SJCRH30 (cell line): ENCODE measurements around the gene GUCY1A2. TPM values are rescaled to one million over a fixed set of nuclear protein-coding genes. Genes with fewer than 3 reads are reported as not detected.
"Not testable (repeated sequence)": the region's sequence is repeated elsewhere in the genome, so short reads cannot be mapped to it uniquely, and the experiment has no call there.

ENCODE experiments used
- DNase-seq, 2 experiments: peaks; one replicate each; pipeline ENCODE4 v3.0.0-alpha.2; 2015 to 2020
- H3K27ac ChIP-seq: fragments of 250-450 bp; sonication (Bioruptor Pico); 2 replicates; pipeline ENCODE4 v1.5.1; 2020; ENCODE audit warnings: mild to moderate bottlenecking, moderate library complexity
- H3K27me3 ChIP-seq: fragments of 250-450 bp; sonication (Bioruptor Pico); 2 replicates; pipeline ENCODE4 v1.5.1; 2020; ENCODE audit warnings: mild to moderate bottlenecking, moderate library complexity
- H3K36me3 ChIP-seq: fragments of 250-450 bp; sonication (Bioruptor Pico); 2 replicates; pipeline ENCODE4 v1.5.1; 2020; ENCODE audit warnings: mild to moderate bottlenecking, moderate library complexity
- H3K4me1 ChIP-seq: fragments of 250-450 bp; sonication (Bioruptor Pico); 2 replicates; pipeline ENCODE4 v1.5.1; 2020; ENCODE audit warnings: mild to moderate bottlenecking, moderate library complexity
- H3K4me3 ChIP-seq: fragments of 250-450 bp; sonication (Bioruptor Pico); 2 replicates; pipeline ENCODE4 v1.5.1; 2020; ENCODE audit warnings: mild to moderate bottlenecking, moderate library complexity
- H3K9me3 ChIP-seq: fragments of 250-450 bp; sonication (Bioruptor Pico); replicated peaks from 2 replicates; pipeline ENCODE4 v1.5.1; 2020; ENCODE audit warnings: mild to moderate bottlenecking, moderate library complexity
- total RNA-seq: library from RNA; depleted of rRNA; stranded (reverse); fragments of >200 nt; shearing (Covaris generic); gene quantifications from 2 replicates; pipeline ENCODE4 v1.2.3, GENCODE V29; 2014

Gene GUCY1A2
- total RNA-seq, 1 experiment from 2014 or later = 0.57 TPM

DNA sequence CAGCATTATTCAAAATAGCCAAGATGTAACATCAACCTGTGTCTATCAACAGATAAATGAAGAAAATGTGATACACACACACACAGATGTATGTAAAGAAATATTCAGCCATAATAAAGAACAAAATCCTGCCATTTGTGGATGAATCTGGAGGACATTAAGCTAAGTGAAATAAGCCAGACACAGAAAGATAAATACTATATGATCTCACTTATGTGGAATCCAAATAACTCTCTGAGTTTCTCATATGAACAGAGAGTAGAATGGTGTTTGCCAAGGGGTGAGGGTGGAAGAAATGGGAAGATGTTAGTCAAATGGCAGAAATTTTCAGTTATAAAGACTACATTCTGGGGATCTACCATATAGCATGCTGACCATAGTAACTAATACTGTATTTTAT, 224.2 kb downstream of the GUCY1A2 start:
- no peak for DNase-seq
- Histone ChIP-seq H3K36me3 (no peaks in the 10 kb centered on the region), H3K27ac (no peak overlapping the region), H3K9me3 (no peaks in the 10 kb centered on the region), H3K4me3 (no peak overlapping the region), H3K27me3 (no peaks in the 10 kb centered on the region), H3K4me1 (no peaks in the 10 kb centered on the region)

- Histone ChIP-seq H3K27ac (no peak overlapping the region), H3K27me3 (no peaks in the 10 kb centered on the region), H3K4me1 (no peaks in the 10 kb centered on the region), H3K36me3 (no peaks in the 10 kb centered on the region), H3K4me3 (no peak overlapping the region), H3K9me3 (no peaks in the 10 kb centered on the region)
- DNase-seq = no peak
Observed at GRCh38 chr11:106789406-106789805, 228.9 kb downstream of the GUCY1A2 start.

DNA sequence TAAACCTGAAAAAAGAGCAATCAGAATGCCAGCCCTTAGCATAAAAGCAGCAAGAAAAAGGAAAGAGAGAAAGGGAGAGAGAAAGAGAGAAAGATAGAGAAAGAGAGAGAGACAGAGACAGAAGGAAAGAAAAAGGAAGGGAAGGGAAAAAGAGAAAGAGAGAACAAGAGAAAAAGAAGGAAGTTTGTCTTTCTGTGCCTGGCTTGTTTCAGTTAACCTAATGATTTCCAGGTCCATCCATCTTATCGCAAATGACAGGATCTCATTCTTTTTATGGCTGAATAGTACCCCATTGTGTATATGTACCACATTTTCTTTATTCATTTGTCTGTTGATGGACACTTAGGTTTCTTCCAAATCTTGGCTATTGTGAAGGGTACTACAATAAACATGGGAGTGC, 230.8 kb downstream of the GUCY1A2 start:
- no peaks in the 10 kb centered on the region for H3K27me3 ChIP-seq
- no peaks in the 10 kb centered on the region for H3K36me3 ChIP-seq
- H3K4me1 ChIP-seq = no peaks in the 10 kb centered on the region
- no peak overlapping the region for H3K4me3 ChIP-seq
- no peak overlapping the region for H3K27ac ChIP-seq
- H3K9me3 ChIP-seq = no peaks in the 10 kb centered on the region
- no peak for DNase-seq

- Histone ChIP-seq H3K27me3 (no peaks in the 10 kb centered on the region), H3K4me3 (no peak overlapping the region), H3K27ac (no peak overlapping the region), H3K9me3 (no peaks in the 10 kb centered on the region), H3K36me3 (no peaks in the 10 kb centered on the region), H3K4me1 (no peaks in the 10 kb centered on the region)
- no peak for DNase-seq
Observed at GRCh38 chr11:106785913-106786650, 232.2 kb downstream of the GUCY1A2 start.

DNA sequence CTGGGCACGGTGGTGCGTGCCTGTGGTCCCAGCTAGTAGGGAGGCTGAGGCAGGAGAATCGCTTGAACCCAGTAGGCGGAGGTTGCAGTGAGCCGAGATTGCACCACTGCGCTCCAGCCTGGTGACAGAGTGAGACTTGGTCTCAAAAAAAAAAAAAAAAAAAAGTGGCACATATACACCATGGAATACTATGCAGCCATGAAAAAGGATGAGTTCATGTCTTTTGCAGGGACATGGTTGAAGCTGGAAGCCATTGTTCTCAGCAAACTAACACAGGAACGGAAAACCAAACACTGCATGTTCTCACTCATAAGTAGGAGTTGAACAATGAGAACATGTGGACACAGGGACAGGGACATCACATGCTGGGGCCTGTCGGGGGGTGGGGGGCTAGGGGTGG, 241.0 kb downstream of the GUCY1A2 start:
- DNase-seq, H3K4me1 ChIP-seq, H3K27me3 ChIP-seq, H3K27ac ChIP-seq, H3K4me3 ChIP-seq, H3K36me3 ChIP-seq, H3K9me3 ChIP-seq: not testable (repeated sequence)

DNA sequence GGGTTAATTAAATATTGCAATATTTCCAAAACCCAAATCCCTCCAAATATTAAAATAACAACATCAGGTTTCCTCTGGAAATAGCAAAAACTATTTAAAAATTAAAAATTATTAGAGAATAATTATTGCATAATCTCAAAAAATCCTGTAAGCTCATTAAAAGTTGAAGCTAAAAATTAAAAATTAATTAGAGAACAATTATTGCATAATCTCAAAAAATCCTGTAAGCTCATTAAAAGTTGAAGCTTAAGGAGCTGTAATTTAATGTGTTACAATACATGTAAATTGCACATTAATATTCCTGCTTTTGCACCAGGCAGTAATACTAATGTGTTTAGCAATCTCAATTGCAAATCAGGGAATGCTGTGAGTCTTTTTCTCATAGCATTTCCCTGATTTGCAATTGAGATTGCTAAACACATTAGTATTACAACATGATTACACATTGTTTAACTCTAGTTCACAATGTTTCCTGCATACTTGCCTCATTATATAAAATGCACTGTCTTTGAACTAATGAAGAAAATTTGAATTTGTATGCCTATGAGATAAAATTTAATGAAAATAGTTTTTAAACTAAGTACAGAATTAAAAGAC, 247.7 kb downstream of the GUCY1A2 start:
- Histone ChIP-seq H3K27me3 (no peaks in the 10 kb centered on the region), H3K27ac (no peak overlapping the region), H3K4me3 (no peak overlapping the region), H3K9me3 (no peaks in the 10 kb centered on the region), H3K4me1 (no peaks in the 10 kb centered on the region), H3K36me3 (no peaks in the 10 kb centered on the region)
- no peak for DNase-seq

DNA sequence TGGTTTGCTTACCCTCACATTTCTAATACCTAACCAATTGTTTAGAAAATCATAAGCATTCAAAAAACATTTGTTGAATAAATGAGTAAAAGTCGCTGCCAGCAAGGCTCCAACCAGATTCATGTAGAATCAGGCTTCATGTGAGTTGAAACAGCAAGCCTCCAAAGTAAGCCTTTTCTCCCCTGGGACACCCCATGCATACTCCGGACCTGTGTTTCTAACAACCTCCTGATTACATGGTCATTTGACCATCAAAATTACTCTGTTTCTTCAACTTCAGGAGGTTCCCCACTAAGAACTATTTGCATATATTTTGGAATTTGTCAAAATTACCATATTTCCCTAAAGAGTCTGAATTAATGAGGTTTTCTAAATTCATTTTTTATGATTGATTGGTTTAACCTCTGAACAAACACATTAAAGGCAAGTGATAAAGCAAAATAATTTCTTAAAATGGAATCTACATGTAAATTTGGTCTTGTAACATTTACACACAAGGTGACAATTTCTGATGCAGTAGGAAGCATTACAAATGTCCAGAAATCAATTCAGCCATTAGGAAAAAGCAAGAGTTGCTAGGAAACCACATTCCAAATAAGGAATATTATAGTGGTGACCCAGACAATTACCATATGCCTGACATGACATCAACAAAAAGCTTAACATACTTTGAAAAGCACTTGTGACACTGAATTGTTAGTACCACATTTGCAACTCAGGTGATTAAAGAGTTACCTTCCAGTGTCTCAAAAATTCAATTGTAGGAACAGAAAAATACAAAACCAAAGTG, 252.6 kb downstream of the GUCY1A2 start:
- Histone ChIP-seq H3K27ac (no peak overlapping the region), H3K4me1 (no peaks in the 10 kb centered on the region), H3K4me3 (no peak overlapping the region), H3K36me3 (no peaks in the 10 kb centered on the region), H3K9me3 (no peaks in the 10 kb centered on the region), H3K27me3 (no peaks in the 10 kb centered on the region)
- peak in 1 of 2 experiments; percentile 1 for DNase-seq

- no peak overlapping the region for H3K27ac ChIP-seq
- H3K27me3 ChIP-seq = no peaks in the 10 kb centered on the region
- H3K4me1 ChIP-seq = no peaks in the 10 kb centered on the region
- no peaks in the 10 kb centered on the region for H3K36me3 ChIP-seq
- no peaks in the 10 kb centered on the region for H3K9me3 ChIP-seq
- DNase-seq = no peak
- H3K4me3 ChIP-seq = no peak overlapping the region
Observed at GRCh38 chr11:106763501-106763900, 254.8 kb downstream of the GUCY1A2 start.

DNA sequence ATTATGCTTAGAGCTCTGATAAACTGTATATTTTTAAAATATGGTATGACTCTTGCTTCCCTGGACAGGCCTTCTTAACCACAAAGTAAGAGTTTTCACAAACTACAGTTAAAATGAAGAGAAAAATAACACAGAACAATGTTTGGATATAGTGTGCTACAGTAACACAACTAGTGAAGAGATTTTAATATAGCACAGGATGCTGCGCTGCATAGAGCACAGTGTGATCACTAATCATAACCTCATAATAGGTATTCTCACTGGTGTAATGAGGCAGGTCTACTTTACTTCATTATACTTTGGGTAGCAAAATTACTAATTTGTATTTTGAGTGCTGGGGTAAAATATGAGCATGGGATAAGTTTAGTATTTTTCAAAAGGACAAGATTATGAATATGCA, 256.5 kb downstream of the GUCY1A2 start:
- H3K4me3 ChIP-seq = no peak overlapping the region
- H3K9me3 ChIP-seq = no peaks in the 10 kb centered on the region
- no peaks in the 10 kb centered on the region for H3K36me3 ChIP-seq
- H3K27me3 ChIP-seq = no peaks in the 10 kb centered on the region
- no peak overlapping the region for H3K27ac ChIP-seq
- DNase-seq = no peak
- no peaks in the 10 kb centered on the region for H3K4me1 ChIP-seq

GRCh38 chr11:106761240-106761639, 257.0 kb downstream of the GUCY1A2 start:
- Histone ChIP-seq H3K9me3 (no peaks in the 10 kb centered on the region), H3K4me1 (no peaks in the 10 kb centered on the region), H3K36me3 (no peaks in the 10 kb centered on the region), H3K4me3 (no peak overlapping the region), H3K27me3 (no peaks in the 10 kb centered on the region), H3K27ac (no peak overlapping the region)
- DNase-seq = no peak

- Histone ChIP-seq H3K36me3 (no peaks in the 10 kb centered on the region), H3K27me3 (no peaks in the 10 kb centered on the region), H3K27ac (no peak overlapping the region), H3K4me3 (no peak overlapping the region), H3K4me1 (no peaks in the 10 kb centered on the region), H3K9me3 (no peaks in the 10 kb centered on the region)
- no peak for DNase-seq
Observed at GRCh38 chr11:106748059-106748458, 270.2 kb downstream of the GUCY1A2 start.

GRCh38 chr11:106745941-106746340, 272.3 kb downstream of the GUCY1A2 start:
- Histone ChIP-seq H3K4me1 (no peaks in the 10 kb centered on the region), H3K27ac (no peak overlapping the region), H3K27me3 (no peaks in the 10 kb centered on the region), H3K4me3 (no peak overlapping the region), H3K9me3 (no peaks in the 10 kb centered on the region), H3K36me3 (no peaks in the 10 kb centered on the region)
- no peak for DNase-seq

- DNase-seq = no peak
- Histone ChIP-seq H3K4me3 (no peak overlapping the region), H3K4me1 (no peaks in the 10 kb centered on the region), H3K9me3 (no peaks in the 10 kb centered on the region), H3K27me3 (no peaks in the 10 kb centered on the region), H3K36me3 (no peaks in the 10 kb centered on the region), H3K27ac (no peak overlapping the region)
Observed at GRCh38 chr11:106733635-106734034, 284.6 kb downstream of the GUCY1A2 start.

- Histone ChIP-seq H3K27ac (no peak overlapping the region), H3K27me3 (no peaks in the 10 kb centered on the region), H3K4me3 (no peak overlapping the region), H3K4me1 (no peaks in the 10 kb centered on the region), H3K9me3 (no peaks in the 10 kb centered on the region), H3K36me3 (no peaks in the 10 kb centered on the region)
- DNase-seq = no peak
Observed at GRCh38 chr11:106728859-106729258, 289.4 kb downstream of the GUCY1A2 start.

GRCh38 chr11:106728379-106728778, 289.9 kb downstream of the GUCY1A2 start:
- H3K27me3 ChIP-seq = no peaks in the 10 kb centered on the region
- no peak overlapping the region for H3K27ac ChIP-seq
- no peak overlapping the region for H3K4me3 ChIP-seq
- no peaks in the 10 kb centered on the region for H3K9me3 ChIP-seq
- H3K4me1 ChIP-seq = no peaks in the 10 kb centered on the region
- no peaks in the 10 kb centered on the region for H3K36me3 ChIP-seq
- DNase-seq = no peak
